GM21737 (cell line): ENCODE measurements around the gene FTHL17.

Source experiments
- ATAC-seq: cut with Tn5 transposase; IDR thresholded peaks from one replicate; pipeline ENCODE4 v1.9.1; 2021; ENCODE audit warnings: mild to moderate bottlenecking, moderate library complexity; ENCODE audit not compliant: unreplicated experiment

FTHL17 gene

DNA sequence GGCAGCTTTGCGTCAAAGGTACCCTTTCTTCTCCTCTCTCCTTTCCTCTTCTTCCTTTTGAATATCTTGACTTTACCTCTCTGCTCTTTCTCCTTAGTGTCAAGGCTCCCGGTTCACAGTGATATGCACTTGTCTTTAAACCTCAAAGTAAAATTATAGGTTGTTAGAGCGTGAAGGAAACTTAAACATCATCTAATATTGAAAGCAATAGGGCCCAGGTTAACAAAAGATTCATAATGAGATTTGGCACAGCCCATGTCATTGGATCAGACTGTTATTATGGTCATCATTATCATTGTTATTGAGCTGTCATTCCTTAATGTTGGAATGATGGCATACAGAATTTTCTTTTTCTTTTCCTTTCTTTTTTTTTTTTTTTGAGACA is 32.5 kb downstream of the FTHL17 start:
- ATAC-seq: no peak

DNA sequence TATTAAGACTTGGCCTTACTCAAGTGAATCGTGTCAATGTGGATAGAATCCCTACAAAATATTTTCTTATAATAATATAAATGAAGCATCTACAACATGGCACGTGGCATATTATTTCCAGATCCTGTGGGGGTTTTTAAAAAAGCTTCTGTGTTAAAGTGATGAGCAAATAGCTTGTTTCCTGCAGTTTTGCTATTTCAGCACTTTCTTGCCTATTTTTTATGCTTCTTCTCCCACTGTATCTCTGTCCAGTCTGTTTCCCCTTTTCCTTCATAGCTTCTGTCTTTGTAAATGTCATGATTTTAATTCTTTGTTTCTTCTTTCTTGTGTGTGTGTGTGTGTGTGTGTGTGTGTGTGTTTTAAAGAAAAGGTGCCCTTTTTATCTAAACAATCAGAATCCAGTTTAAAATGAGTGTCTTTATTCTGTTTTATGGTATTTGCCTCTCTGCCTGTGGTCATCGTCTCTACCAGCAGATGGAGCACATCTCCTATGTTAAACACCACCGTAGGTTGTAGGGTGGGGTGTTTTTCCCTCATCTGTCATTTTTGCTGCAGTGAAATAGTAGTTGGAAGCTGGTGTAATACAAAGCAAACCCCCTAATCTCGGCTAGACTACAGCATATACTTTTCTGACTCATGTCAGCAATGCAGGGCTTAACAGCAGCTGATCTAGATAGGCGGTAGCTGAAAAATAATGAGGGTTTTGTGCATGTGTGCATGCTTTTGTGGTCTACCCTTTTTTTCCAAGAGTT is 33.1 kb downstream of the FTHL17 start:
- no peak for ATAC-seq

DNA sequence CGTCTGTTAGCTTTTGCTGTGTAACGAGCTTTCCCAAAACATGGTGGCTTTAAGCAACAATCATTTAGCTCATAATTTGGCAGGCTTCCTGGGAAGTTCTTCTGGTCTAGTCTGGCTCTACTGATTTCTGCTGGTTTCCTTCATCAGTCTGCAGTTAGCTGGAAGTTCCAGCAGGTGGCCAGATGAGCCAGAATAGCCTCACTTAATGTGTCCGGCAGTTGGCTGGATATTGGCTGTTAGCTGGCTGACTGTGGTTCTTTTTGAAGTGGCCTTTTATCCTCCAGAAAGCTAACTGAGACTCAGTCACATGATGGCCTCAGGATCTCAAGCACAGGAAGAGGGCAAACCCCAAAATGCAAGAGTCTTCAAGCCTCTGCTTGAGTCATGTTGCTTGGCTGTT is 34.9 kb downstream of the FTHL17 start:
- ATAC-seq: no peak

GRCh38 chrX:31027351-31027750 is 44.5 kb downstream of the FTHL17 start:
- ATAC-seq: no peak

DNA sequence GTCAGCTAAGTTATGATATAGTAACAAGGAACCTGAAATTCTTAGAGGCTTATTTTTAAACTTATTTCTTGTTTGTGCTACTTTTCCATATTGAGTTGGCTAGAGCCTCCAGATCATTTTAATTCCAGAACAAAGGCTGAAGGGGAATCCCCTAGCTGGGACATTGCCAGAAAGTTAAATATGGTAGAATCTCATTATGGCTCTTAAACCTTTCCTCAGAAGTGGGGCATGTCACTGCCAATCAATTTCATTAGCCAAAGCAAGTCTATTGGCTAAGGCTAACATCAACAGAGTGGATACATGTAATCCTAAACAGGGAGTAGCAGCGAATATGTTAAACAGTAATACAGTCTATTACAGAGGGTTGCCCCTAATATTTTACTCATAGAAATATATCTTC is 47.0 kb downstream of the FTHL17 start:
- no peak for ATAC-seq

- ATAC-seq: no peak
These were observed 50.3 kb downstream of the FTHL17 start for GRCh38 chrX:31021537-31021936.
